OCI-M1 (cell line): Measurements from ENCODE around the gene RTN4R.
A peak's percentile ranks its signal among the peaks of the same experiment; 100 is the strongest.
"Not testable (repeated sequence)": the region's sequence is repeated elsewhere in the genome, so short reads cannot be mapped to it uniquely, and the experiment has no call there.

Experiments
- DNase-seq: peaks from one replicate; lab custom pipeline; 2025; lab: John Stamatoyannopoulos, UW

The RTN4R gene

GRCh38 chr22:20271114-20271994, 3.2 kb upstream of the RTN4R start:
- no peak for DNase-seq

GRCh38 chr22:20270190-20271113, 2.3 kb upstream of the RTN4R start:
- DNase-seq = not testable (repeated sequence)

- not testable (repeated sequence) for DNase-seq
Measured at GRCh38 chr22:20269673-20270072, 1.6 kb upstream of the RTN4R start.

- not testable (repeated sequence) for DNase-seq
Measured at GRCh38 chr22:20269201-20269600, 1.1 kb upstream of the RTN4R start.

GRCh38 chr22:20267441-20268278, 458 bp downstream of the RTN4R start:
- no peak for DNase-seq

GRCh38 chr22:20266667-20267440, 1.3 kb downstream of the RTN4R start:
- DNase-seq = not testable (repeated sequence)

GRCh38 chr22:20265772-20266666, 2.1 kb downstream of the RTN4R start:
- not testable (repeated sequence) for DNase-seq

GRCh38 chr22:20264614-20265452, 3.3 kb downstream of the RTN4R start:
- DNase-seq = no peak

GRCh38 chr22:20263404-20264281, 4.5 kb downstream of the RTN4R start:
- not testable (repeated sequence) for DNase-seq

- no peak for DNase-seq
Measured at GRCh38 chr22:20262582-20263147, 5.5 kb downstream of the RTN4R start.

- DNase-seq = no peak
Measured at GRCh38 chr22:20261848-20262581, 6.1 kb downstream of the RTN4R start.

GRCh38 chr22:20260071-20260765, 7.9 kb downstream of the RTN4R start:
- DNase-seq = no peak

- no peak for DNase-seq
Measured at GRCh38 chr22:20259327-20259688, 8.8 kb downstream of the RTN4R start.

- DNase-seq = peak; percentile 52
Measured at GRCh38 chr22:20258584-20259326, 9.4 kb downstream of the RTN4R start.

GRCh38 chr22:20258021-20258299, 10.2 kb downstream of the RTN4R start:
- no peak for DNase-seq
